Nephron (organoid): ENCODE results near the gene PRRT2.
"Not testable (repeated sequence)": the region's sequence is repeated elsewhere in the genome, so short reads cannot be mapped to it uniquely, and the experiment has no call there.

Experiments
- H3K27ac Mint-ChIP-seq, 3 experiments: 2 replicates each; pipeline ENCODE4 v1.8.0; 2020; ENCODE audit warnings: mixed read lengths in 3 of 3, mild to moderate bottlenecking in 2 of 3, moderate library complexity in 1 of 3
- H3K27me3 Mint-ChIP-seq: 2 replicates; pipeline ENCODE4 v1.8.0; 2021; ENCODE audit warnings: low read depth, mild to moderate bottlenecking, moderate library complexity, mixed read lengths
- H3K36me3 Mint-ChIP-seq: 2 replicates; pipeline ENCODE4 v1.8.0; 2020; ENCODE audit warnings: low read depth, mixed read lengths
- H3K4me1 Mint-ChIP-seq: 2 replicates; pipeline ENCODE4 v1.8.0; 2020; ENCODE audit warnings: mixed read lengths
- H3K4me3 Mint-ChIP-seq, 3 experiments: 2 replicates each; pipeline ENCODE4 v1.8.0; 2020; ENCODE audit warnings: mild to moderate bottlenecking in 3 of 3, mixed read lengths in 3 of 3, moderate library complexity in 2 of 3
- H3K9me3 Mint-ChIP-seq: 2 replicates; pipeline ENCODE4 v1.8.0; 2020; ENCODE audit warnings: mixed read lengths
- CTCF ChIP-seq, 3 experiments: fragments of 200-600 bp; sonication (generic); IDR thresholded peaks; one replicate each; pipeline ENCODE4 v1.5.0; 2021; ENCODE audit warnings: antibody characterized with exemption in 3 of 3; ENCODE audit not compliant: unreplicated experiment in 3 of 3

The PRRT2 gene

GRCh38 chr16:29779474-29779873 is 32.5 kb upstream of the PRRT2 start:
- Mint-ChIP-seq H3K27me3 (peaks cover 14% of the 10 kb centered on the region), H3K4me3 (no peak overlapping the region), H3K9me3 (no peaks in the 10 kb centered on the region), H3K27ac (no peak overlapping the region), H3K4me1 (no peaks in the 10 kb centered on the region), H3K36me3 (no peaks in the 10 kb centered on the region)
- TF ChIP-seq CTCF (IDR thresholded peaks at IDR 0.05; ENCODE audit: unreplicated experiment in 3 of 3) = no peak

GRCh38 chr16:29783094-29783953 is 28.7 kb upstream of the PRRT2 start:
- H3K27ac Mint-ChIP-seq = peak overlapping the region; percentile 30 to 75 (median 57)
- not testable (repeated sequence) for H3K27me3 Mint-ChIP-seq, H3K4me1 Mint-ChIP-seq, H3K9me3 Mint-ChIP-seq, H3K36me3 Mint-ChIP-seq, H3K4me3 Mint-ChIP-seq

DNA sequence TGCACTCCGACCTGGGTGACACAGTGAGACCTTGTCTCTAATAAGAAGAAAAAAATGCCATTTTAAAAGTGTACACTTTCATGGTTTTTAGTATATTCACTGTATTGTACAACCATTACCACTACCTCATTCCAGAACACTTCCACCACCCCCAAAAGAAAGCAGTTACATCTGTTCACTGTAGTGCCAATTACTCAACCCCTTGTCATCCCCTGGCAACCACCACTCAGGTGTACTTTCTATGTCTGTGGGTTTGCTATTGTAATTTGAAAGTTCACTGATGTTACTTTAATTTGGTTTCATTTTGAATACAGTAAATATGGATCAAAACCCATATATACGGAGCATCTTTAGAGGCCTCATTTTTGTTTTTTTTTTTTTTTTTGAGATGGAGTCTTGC is 27.8 kb upstream of the PRRT2 start:
- peaks cover 6% of the 10 kb centered on the region for H3K4me1 Mint-ChIP-seq
- no peaks in the 10 kb centered on the region for H3K36me3 Mint-ChIP-seq
- no peaks in the 10 kb centered on the region for H3K9me3 Mint-ChIP-seq
- TF ChIP-seq CTCF (IDR thresholded peaks at IDR 0.05; ENCODE audit: unreplicated experiment in 3 of 3) = no peak
- peaks cover 9% of the 10 kb centered on the region for H3K27me3 Mint-ChIP-seq
- peak overlapping the region; percentile 30 to 75 (median 57) for H3K27ac Mint-ChIP-seq
- no peak overlapping the region for H3K4me3 Mint-ChIP-seq

DNA sequence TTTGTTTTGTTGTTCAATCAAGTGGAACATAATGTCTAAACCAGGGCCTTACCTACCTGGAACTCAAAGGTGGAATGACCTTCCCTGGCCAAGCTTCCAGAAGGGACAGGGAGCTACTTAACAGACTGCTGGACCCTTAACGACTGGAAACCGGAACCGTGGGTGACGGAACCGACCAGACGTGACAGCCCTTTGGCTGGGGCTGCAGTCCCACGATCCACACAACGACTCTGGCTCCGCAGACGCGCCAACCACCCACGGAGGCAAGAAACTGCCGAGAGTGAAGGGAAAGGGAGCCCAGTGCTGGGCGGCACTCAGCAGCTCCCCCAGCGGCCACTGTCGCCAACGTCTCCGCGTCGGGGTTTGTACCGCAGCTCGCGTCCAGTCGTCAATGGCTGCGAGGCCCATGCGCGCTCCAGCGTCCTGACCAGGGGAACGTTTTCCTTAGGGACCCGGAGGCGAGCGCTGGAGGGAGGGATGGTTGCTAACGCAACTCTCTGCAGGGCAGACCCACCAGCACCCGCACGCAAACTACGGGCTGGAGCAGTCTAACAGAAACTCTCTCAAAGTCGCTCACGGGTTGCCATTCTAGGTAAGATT is 27.0 kb upstream of the PRRT2 start:
- H3K9me3 Mint-ChIP-seq = no peaks in the 10 kb centered on the region
- H3K27ac Mint-ChIP-seq = peak overlapping the region; percentile 53 to 87 (median 70)
- peak; percentile 74 to 82 (median 79) for TF ChIP-seq CTCF (IDR thresholded peaks at IDR 0.05; ENCODE audit: unreplicated experiment in 3 of 3)
- peaks cover 6% of the 10 kb centered on the region for H3K27me3 Mint-ChIP-seq
- peaks cover 8% of the 10 kb centered on the region for H3K4me1 Mint-ChIP-seq
- H3K36me3 Mint-ChIP-seq = no peaks in the 10 kb centered on the region
- peak overlapping the region; percentile 71 to 82 (median 75) for H3K4me3 Mint-ChIP-seq

- peaks cover 30% of the 10 kb centered on the region for H3K4me1 Mint-ChIP-seq
- not testable (repeated sequence) for H3K9me3 Mint-ChIP-seq, H3K27me3 Mint-ChIP-seq, H3K4me3 Mint-ChIP-seq, H3K36me3 Mint-ChIP-seq, H3K27ac Mint-ChIP-seq
These were observed 24.8 kb upstream of the PRRT2 start for GRCh38 chr16:29787155-29787554.

DNA sequence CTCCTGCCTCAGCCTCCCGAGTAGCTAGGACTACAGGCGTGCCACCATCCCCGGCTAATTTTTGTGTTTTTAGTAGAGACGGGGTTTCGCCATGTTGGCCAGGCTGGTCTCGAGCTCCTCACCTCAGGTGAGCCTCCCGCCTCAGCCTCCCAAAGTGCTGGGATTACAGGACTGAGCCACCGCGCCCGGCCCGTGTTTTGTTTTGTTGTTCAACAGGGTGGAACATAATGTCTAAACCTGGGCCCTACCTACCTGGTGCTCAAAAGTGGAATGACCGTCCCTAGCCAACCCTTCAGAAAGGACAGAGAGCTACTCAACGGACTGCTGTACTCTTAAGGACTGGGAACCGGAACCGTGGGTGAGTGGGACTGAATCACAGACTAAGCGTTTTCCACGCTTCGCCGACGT is 22.2 kb upstream of the PRRT2 start:
- H3K27me3 Mint-ChIP-seq = peaks cover 4% of the 10 kb centered on the region
- TF ChIP-seq CTCF (IDR thresholded peaks at IDR 0.05; ENCODE audit: unreplicated experiment in 3 of 3) = no peak
- H3K4me3 Mint-ChIP-seq = peak overlapping the region; percentile 97 to 99 (median 98)
- H3K4me1 Mint-ChIP-seq = peaks cover 38% of the 10 kb centered on the region
- H3K36me3 Mint-ChIP-seq = peaks cover 10% of the 10 kb centered on the region
- H3K27ac Mint-ChIP-seq = peak overlapping the region; percentile 99 to 100 (median 99)
- H3K9me3 Mint-ChIP-seq = no peaks in the 10 kb centered on the region
